ENCODE data around the gene ARID5A.

The ARID5A gene

DNA sequence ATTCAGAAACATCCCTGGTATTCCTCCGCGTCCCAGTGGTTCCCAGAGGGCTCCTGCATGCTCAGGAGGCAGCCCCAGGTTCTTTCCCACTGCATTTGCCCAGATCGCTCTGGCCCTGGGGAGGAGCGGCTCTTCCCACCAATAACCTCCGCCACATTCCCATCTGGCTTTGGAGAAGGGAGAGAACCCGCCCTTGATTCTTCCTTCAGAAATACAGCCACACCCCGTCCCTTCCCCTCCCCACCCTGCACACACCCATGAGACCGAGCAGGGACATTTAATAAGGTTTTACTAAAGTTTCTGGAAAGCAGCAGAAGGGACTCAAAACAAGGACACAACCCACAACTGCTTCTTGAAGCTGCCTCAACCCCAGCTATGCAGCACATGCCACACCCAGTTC is 21.9 kb downstream of the ARID5A start:
- Histone ChIP-seq H3K4me3 (ENCODE audit: low read depth, low read length) (no peak overlapping the region), H3K4me1 (ENCODE audit: control insufficient read depth, insufficient read depth, low read length, unreplicated experiment) (no peaks in the 10 kb centered on the region), H2AFZ (ENCODE audit: low read length, unreplicated experiment) (no peak overlapping the region), H3K27me3 (ENCODE audit: insufficient read depth, low read length) (no peaks in the 10 kb centered on the region), H3K36me3 (ENCODE audit: insufficient read depth, low read length) (no peaks in the 10 kb centered on the region), H3K79me2 (ENCODE audit: control insufficient read depth, insufficient read depth, low read length, unreplicated experiment) (no peaks in the 10 kb centered on the region), H3K27ac (ENCODE audit: low read depth, low read length) (no peak overlapping the region)

DNA sequence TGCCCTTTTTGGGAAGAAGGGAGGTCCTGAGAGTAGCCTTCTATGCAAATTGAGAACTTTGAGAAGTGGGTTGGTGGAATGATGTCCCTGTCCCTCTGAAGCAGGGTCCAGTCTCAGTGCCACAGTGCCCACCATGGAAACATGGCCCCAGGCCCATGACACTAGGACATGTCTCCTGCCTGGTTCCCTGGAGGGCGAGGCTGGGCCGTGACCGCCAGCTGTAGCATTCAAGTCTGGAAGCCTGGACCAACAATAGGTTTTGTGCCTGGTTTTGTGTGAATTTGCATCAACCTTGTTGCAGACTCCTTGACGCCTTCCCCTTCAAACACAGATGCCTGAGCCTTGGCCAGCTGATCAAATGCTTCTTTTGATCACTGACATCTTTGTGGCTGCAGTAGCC is 27.5 kb downstream of the ARID5A start:
- no peaks in the 10 kb centered on the region for H3K36me3 ChIP-seq (ENCODE audit: insufficient read depth, low read length)
- H2AFZ ChIP-seq (ENCODE audit: low read length, unreplicated experiment), result no peak overlapping the region
- no peaks in the 10 kb centered on the region for H3K27me3 ChIP-seq (ENCODE audit: insufficient read depth, low read length)
- H3K4me3 ChIP-seq (ENCODE audit: low read depth, low read length), result no peak overlapping the region
- no peak overlapping the region for H3K27ac ChIP-seq (ENCODE audit: low read depth, low read length)
- no peaks in the 10 kb centered on the region for H3K79me2 ChIP-seq (ENCODE audit: control insufficient read depth, insufficient read depth, low read length, unreplicated experiment)
- no peaks in the 10 kb centered on the region for H3K4me1 ChIP-seq (ENCODE audit: control insufficient read depth, insufficient read depth, low read length, unreplicated experiment)

DNA sequence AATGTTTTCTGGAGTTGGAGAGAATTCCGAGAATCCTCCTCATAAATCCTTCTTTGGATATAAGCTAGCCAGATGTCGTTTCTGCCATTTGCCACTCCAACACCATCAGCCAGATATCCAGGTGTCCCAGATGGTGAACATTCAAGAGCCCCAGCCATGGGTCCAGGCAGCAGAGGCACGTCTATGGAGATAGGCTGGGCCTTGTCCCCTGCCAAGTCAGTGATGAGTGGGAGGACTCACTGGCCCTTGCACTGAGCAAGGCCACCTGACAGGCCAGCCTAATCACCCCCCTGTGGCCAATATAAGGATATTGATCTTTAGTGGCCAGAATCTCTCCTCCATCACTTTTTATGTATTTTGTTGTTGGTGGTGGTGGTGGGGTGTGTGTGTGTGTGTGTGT is 28.0 kb downstream of the ARID5A start:
- H3K4me1 ChIP-seq (ENCODE audit: control insufficient read depth, insufficient read depth, low read length, unreplicated experiment), result no peaks in the 10 kb centered on the region
- H3K79me2 ChIP-seq (ENCODE audit: control insufficient read depth, insufficient read depth, low read length, unreplicated experiment), result no peaks in the 10 kb centered on the region
- no peaks in the 10 kb centered on the region for H3K36me3 ChIP-seq (ENCODE audit: insufficient read depth, low read length)
- no peak overlapping the region for H3K4me3 ChIP-seq (ENCODE audit: low read depth, low read length)
- no peak overlapping the region for H3K27ac ChIP-seq (ENCODE audit: low read depth, low read length)
- no peaks in the 10 kb centered on the region for H3K27me3 ChIP-seq (ENCODE audit: insufficient read depth, low read length)
- no peak overlapping the region for H2AFZ ChIP-seq (ENCODE audit: low read length, unreplicated experiment)

DNA sequence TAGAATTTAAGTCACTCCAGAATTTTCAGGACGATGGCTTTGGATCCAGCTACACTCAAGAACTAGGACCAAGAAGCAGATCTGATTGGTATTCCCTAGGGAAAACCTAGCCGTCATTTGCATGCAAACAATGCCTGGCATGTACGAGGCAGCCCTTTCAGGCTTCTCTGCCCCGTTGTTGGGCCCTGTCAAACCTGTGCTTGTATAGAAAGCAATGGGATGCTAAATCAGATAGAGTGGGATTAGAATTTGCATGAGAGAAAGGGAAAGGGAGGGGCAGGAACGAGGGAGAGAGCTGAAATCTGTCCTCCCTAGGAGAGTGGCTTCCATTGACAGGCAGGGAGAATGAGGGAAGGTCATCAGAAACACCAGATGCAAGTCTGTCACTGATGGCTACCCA is 28.6 kb downstream of the ARID5A start:
- Histone ChIP-seq H3K4me3 (ENCODE audit: low read depth, low read length) (no peak overlapping the region), H3K27me3 (ENCODE audit: insufficient read depth, low read length) (no peaks in the 10 kb centered on the region), H3K36me3 (ENCODE audit: insufficient read depth, low read length) (no peaks in the 10 kb centered on the region), H3K27ac (ENCODE audit: low read depth, low read length) (no peak overlapping the region), H3K4me1 (ENCODE audit: control insufficient read depth, insufficient read depth, low read length, unreplicated experiment) (no peaks in the 10 kb centered on the region), H3K79me2 (ENCODE audit: control insufficient read depth, insufficient read depth, low read length, unreplicated experiment) (no peaks in the 10 kb centered on the region), H2AFZ (ENCODE audit: low read length, unreplicated experiment) (no peak overlapping the region)

DNA sequence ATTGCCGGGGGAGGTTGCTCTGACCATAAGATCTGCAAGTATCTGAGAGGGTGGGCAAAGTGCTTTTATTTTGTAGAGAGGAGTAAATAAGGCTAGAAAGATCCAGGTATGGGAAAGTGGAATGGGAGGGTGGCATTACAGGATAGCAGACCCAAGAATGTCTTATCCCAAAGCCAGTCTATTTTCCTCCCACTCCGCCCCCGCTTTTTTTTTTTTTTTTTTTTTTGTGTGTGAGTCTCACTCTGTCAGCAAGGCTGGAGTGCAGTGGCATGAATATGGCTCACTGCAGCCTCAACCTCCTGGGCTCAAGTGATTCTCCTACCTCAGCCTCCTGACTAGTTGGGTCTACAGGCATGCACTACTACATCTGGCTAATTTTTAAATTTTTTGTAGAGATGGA is 31.5 kb downstream of the ARID5A start:
- Histone ChIP-seq H3K27me3 (ENCODE audit: insufficient read depth, low read length) (no peaks in the 10 kb centered on the region), H3K4me3 (ENCODE audit: low read depth, low read length) (no peak overlapping the region), H3K79me2 (ENCODE audit: control insufficient read depth, insufficient read depth, low read length, unreplicated experiment) (no peaks in the 10 kb centered on the region), H3K4me1 (ENCODE audit: control insufficient read depth, insufficient read depth, low read length, unreplicated experiment) (no peaks in the 10 kb centered on the region), H2AFZ (ENCODE audit: low read length, unreplicated experiment) (no peak overlapping the region), H3K27ac (ENCODE audit: low read depth, low read length) (no peak overlapping the region), H3K36me3 (ENCODE audit: insufficient read depth, low read length) (no peaks in the 10 kb centered on the region)

DNA sequence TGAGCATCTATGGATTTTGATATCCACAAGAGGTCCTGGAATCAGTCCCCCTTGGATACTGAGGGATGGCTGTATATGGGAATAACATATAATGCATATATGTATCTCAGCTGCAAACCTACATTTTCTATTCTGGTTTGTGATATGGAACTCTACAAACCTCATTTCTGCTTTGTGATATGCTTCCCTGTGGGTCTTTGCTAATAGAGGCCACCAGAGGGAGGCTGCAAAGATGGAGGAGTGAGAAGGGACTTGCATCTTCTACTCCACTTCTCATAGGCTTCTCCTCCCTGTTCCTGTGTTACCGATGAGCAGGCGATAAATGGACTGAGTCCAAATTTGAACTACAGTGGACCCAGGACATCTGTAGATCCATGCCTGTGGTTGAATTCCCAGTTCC is 37.8 kb downstream of the ARID5A start:
- no peak overlapping the region for H3K27ac ChIP-seq (ENCODE audit: low read depth, low read length)
- H3K4me3 ChIP-seq (ENCODE audit: low read depth, low read length), result no peak overlapping the region
- H3K27me3 ChIP-seq (ENCODE audit: insufficient read depth, low read length), result no peaks in the 10 kb centered on the region
- no peak overlapping the region for H2AFZ ChIP-seq (ENCODE audit: low read length, unreplicated experiment)
- H3K4me1 ChIP-seq (ENCODE audit: control insufficient read depth, insufficient read depth, low read length, unreplicated experiment), result no peaks in the 10 kb centered on the region
- H3K79me2 ChIP-seq (ENCODE audit: control insufficient read depth, insufficient read depth, low read length, unreplicated experiment), result no peaks in the 10 kb centered on the region
- H3K36me3 ChIP-seq (ENCODE audit: insufficient read depth, low read length), result no peaks in the 10 kb centered on the region

DNA sequence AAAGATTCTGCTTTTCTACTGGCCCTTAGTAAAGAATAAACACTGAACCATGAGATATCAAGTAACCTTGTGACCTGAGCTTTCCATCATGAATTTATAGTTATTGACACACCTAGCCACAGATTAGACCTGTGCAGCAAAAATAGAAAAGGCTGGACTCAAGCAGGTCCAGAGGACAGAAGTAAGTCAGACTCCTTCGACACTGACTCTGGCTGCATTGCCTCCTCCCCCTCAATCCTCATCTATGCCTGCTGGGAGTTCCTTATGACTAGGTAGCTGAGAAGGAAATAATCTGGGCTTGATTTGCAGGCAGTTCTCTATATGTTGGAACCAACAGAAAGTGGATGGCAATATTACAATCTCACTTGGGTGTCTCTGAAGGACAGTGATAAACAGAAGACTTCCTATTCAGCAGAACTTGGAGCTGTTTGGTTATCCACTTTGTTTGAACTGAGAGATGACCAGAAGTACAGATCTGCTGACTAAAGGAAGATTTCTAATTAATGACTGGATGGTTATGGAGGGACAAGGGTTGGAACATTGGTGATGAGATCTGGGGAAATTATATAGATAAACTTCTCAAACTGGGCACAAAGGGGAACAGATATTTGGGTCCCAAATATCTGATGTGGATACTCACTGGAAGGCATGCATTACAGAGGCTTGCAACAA is 39.4 kb downstream of the ARID5A start:
- Histone ChIP-seq H3K27me3 (ENCODE audit: insufficient read depth, low read length) (no peaks in the 10 kb centered on the region), H2AFZ (ENCODE audit: low read length, unreplicated experiment) (no peak overlapping the region), H3K79me2 (ENCODE audit: control insufficient read depth, insufficient read depth, low read length, unreplicated experiment) (no peaks in the 10 kb centered on the region), H3K4me3 (ENCODE audit: low read depth, low read length) (no peak overlapping the region), H3K4me1 (ENCODE audit: control insufficient read depth, insufficient read depth, low read length, unreplicated experiment) (no peaks in the 10 kb centered on the region), H3K36me3 (ENCODE audit: insufficient read depth, low read length) (no peaks in the 10 kb centered on the region), H3K27ac (ENCODE audit: low read depth, low read length) (no peak overlapping the region)

DNA sequence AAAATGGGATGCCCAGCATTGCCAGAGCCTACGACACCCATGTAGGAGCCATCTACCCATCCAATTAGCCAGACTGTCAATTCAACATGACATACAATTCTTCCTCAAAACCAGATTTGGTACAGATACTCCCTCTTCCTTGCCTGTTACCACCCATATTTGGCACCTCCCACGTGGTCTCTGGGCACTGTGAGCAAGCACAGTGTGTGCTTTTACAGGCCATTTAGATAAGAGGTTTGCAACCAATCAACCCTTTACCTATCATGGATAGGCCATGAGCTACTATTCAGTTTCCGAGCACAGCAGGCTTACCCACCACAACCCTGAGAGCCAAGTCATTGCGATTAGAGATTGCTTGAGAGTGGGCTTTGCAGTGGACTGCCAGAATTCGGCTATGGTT is 40.9 kb downstream of the ARID5A start:
- Histone ChIP-seq H3K27ac (ENCODE audit: low read depth, low read length) (no peak overlapping the region), H3K4me3 (ENCODE audit: low read depth, low read length) (no peak overlapping the region), H3K27me3 (ENCODE audit: insufficient read depth, low read length) (no peaks in the 10 kb centered on the region), H2AFZ (ENCODE audit: low read length, unreplicated experiment) (no peak overlapping the region), H3K4me1 (ENCODE audit: control insufficient read depth, insufficient read depth, low read length, unreplicated experiment) (no peaks in the 10 kb centered on the region), H3K79me2 (ENCODE audit: control insufficient read depth, insufficient read depth, low read length, unreplicated experiment) (no peaks in the 10 kb centered on the region), H3K36me3 (ENCODE audit: insufficient read depth, low read length) (no peaks in the 10 kb centered on the region)

DNA sequence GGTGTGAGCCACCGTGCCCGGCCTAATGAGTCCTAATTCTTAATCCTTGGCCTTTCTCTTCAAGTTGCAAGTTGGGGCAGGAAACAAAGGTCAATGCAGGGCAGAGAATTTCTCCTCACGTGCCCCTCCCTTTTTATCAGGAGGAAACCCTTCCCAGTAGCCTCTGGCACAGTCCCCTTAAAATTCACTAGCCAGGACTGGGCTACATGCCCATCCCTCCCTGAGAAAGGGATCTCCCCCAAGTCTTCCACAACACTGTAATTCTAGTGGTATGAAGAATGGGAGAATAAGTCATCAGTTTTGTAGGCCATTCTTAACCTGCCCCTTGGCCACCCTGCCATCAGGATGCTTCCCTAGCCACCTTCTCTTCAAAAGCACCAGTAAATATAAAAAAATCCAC is 42.2 kb downstream of the ARID5A start:
- no peak overlapping the region for H3K4me3 ChIP-seq (ENCODE audit: low read depth, low read length)
- H3K4me1 ChIP-seq (ENCODE audit: control insufficient read depth, insufficient read depth, low read length, unreplicated experiment), result no peaks in the 10 kb centered on the region
- no peaks in the 10 kb centered on the region for H3K36me3 ChIP-seq (ENCODE audit: insufficient read depth, low read length)
- H3K79me2 ChIP-seq (ENCODE audit: control insufficient read depth, insufficient read depth, low read length, unreplicated experiment), result no peaks in the 10 kb centered on the region
- no peaks in the 10 kb centered on the region for H3K27me3 ChIP-seq (ENCODE audit: insufficient read depth, low read length)
- H3K27ac ChIP-seq (ENCODE audit: low read depth, low read length), result no peak overlapping the region
- H2AFZ ChIP-seq (ENCODE audit: low read length, unreplicated experiment), result no peak overlapping the region

DNA sequence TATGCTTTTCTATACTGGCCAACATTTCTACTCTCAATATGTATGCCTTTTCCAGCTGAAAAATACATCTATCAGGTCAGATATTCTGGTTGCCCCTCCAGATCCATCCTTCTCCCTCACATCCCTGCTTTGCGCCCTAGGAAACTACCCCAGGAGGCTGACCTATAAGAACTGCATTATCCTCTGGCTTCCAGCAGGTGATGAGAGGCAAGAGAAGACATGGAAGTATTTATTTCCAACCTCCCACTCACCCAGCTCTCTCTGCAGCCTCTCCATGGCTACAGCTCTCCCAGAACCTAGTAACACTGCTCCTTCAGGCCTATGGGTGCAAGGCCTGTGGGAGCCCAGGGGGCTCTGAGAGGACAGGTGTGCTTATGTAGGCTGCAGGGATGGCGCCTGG is 42.9 kb downstream of the ARID5A start:
- no peaks in the 10 kb centered on the region for H3K36me3 ChIP-seq (ENCODE audit: insufficient read depth, low read length)
- no peak overlapping the region for H2AFZ ChIP-seq (ENCODE audit: low read length, unreplicated experiment)
- no peaks in the 10 kb centered on the region for H3K79me2 ChIP-seq (ENCODE audit: control insufficient read depth, insufficient read depth, low read length, unreplicated experiment)
- H3K4me1 ChIP-seq (ENCODE audit: control insufficient read depth, insufficient read depth, low read length, unreplicated experiment), result no peaks in the 10 kb centered on the region
- H3K27ac ChIP-seq (ENCODE audit: low read depth, low read length), result no peak overlapping the region
- H3K27me3 ChIP-seq (ENCODE audit: insufficient read depth, low read length), result no peaks in the 10 kb centered on the region
- no peak overlapping the region for H3K4me3 ChIP-seq (ENCODE audit: low read depth, low read length)

DNA sequence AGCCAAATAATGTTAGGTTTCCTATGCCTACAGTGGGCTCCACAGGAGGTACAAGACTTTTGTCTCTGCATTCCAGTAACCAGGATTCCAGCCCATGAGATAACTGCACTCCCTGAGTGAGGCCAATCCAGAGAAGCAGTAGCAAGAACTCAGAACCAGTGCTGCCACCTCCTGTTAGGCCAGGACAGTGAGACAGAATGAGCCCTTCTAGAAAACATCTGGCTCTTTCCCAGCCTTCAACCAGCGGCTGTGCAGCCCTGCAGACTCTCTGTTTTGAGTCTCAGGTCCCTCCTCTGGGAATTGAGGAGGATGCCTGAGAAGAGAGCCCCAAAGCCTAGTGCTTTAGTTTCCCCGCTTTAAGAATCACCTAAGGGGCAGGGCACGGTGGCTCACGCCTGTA is 44.2 kb downstream of the ARID5A start:
- H3K4me1 ChIP-seq (ENCODE audit: control insufficient read depth, insufficient read depth, low read length, unreplicated experiment), result no peaks in the 10 kb centered on the region
- no peak overlapping the region for H3K4me3 ChIP-seq (ENCODE audit: low read depth, low read length)
- no peak overlapping the region for H3K27ac ChIP-seq (ENCODE audit: low read depth, low read length)
- H2AFZ ChIP-seq (ENCODE audit: low read length, unreplicated experiment), result no peak overlapping the region
- H3K36me3 ChIP-seq (ENCODE audit: insufficient read depth, low read length), result no peaks in the 10 kb centered on the region
- H3K27me3 ChIP-seq (ENCODE audit: insufficient read depth, low read length), result no peaks in the 10 kb centered on the region
- no peaks in the 10 kb centered on the region for H3K79me2 ChIP-seq (ENCODE audit: control insufficient read depth, insufficient read depth, low read length, unreplicated experiment)
